ENCODE data around the gene AIFM2. TPM values are rescaled to one million over a fixed set of nuclear protein-coding genes. Genes with fewer than 3 reads are reported as not detected.

AIFM2 gene
- polyA plus RNA-seq, 1 of the 3 experiments (the other 2 are of a cell fraction): 9.5 TPM

DNA sequence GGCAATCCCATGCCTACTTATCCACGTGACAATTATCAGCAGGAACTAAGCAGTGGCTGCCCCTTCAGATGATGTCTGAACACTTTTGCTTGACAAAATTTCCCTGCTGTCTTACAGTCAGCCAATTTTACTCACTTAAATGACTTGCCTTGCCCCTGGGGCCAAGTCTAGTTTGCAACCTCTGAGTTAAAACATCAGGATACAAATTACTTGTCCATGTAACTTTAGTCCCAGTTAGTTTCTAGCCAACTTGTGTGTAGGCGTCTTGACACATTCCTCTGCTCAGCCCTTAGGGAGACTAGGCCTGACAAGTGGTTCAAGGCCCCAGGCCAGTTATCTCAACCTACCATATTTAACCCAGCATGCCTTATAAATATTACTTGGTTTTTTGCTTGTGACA, 25.5 kb upstream of the AIFM2 start:
- CTCF ChIA-PET: interaction anchor here (1.4 kb wide), 2 partner anchors 11 to 42 kb away, joined by 5 to 9 read pairs; partner anchors contain the start of gene TYSND1
- Histone ChIP-seq H3K9me3 (no peaks in the 10 kb centered on the region), H3K4me2 (no peak overlapping the region), H3F3A (replicated peaks; ENCODE audit: insufficient read depth) (peaks cover 18% of the 10 kb centered on the region), H3K4me3 (ENCODE audit: low read depth in 2 of 2, low read length in 1 of 2) (no peak overlapping the region), H4K20me1 (ENCODE audit: insufficient read depth) (peaks cover 45% of the 10 kb centered on the region), H3K36me3 (replicated peaks in 1 of 2; ENCODE audit: control insufficient read depth in 1 of 2, insufficient read depth in 2 of 2, low read length in 1 of 2) (peaks cover 83 to 84% of the 10 kb centered on the region in 2 experiments), H3K27ac (ENCODE audit: low read depth in 2 of 2, low read length in 1 of 2) (no peak overlapping the region; a peak in 1 of 4 replicates), H3K79me2 (ENCODE audit: insufficient read depth) (peaks cover 91% of the 10 kb centered on the region), H3K9ac (no peak overlapping the region), H2AFZ (ENCODE audit: low read depth) (no peak overlapping the region), H3K4me1 (ENCODE audit: control insufficient read depth in 1 of 2, insufficient read depth in 2 of 2, low read depth in 1 of 2, low read length in 1 of 2) (peaks cover 0 to 6% of the 10 kb centered on the region in 2 experiments; a peak in 3 of 4 replicates), H3K9me2 (no peaks in the 10 kb centered on the region), H3K27me3 (ENCODE audit: insufficient read depth) (no peaks in the 10 kb centered on the region)
- POLR2A ChIA-PET: no interaction called here
- 94% methylated on average over 2 of the region's 2 CpGs for WGBS (ENCODE audit: low lambda C conversion rate)
- no peak for DNase-seq
- TF ChIP-seq SIN3A (IDR thresholded peaks at IDR 0.05; ENCODE audit: borderline replicate concordance, low read depth, low read length): no peak
- no peak for TF ChIP-seq RAD21 (IDR thresholded peaks at IDR 0.05; ENCODE audit: low read length)
- no peak for TF ChIP-seq NFIC (IDR thresholded peaks at IDR 0.05; ENCODE audit: borderline replicate concordance)
- TF ChIP-seq SMC3 (IDR thresholded peaks at IDR 0.05; ENCODE audit: low read depth, low read length): no peak
- TF ChIP-seq CTCF (IDR thresholded peaks at IDR 0.05): no peak
- no peak for TF ChIP-seq USF2 (IDR thresholded peaks at IDR 0.05; ENCODE audit: borderline replicate concordance, low read depth, low read length)
- TF ChIP-seq, protein P1, sequence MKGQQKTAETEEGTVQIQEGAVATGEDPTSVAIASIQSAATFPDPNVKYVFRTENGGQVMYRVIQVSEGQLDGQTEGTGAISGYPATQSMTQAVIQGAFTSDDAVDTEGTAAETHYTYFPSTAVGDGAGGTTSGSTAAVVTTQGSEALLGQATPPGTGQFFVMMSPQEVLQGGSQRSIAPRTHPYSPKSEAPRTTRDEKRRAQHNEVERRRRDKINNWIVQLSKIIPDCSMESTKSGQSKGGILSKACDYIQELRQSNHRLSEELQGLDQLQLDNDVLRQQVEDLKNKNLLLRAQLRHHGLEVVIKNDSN (IDR thresholded peaks at IDR 0.05; ENCODE audit: borderline replicate concordance, low read depth): no peak
- TF ChIP-seq FOSL2 (IDR thresholded peaks at IDR 0.05; ENCODE audit: borderline replicate concordance, low read depth): no peak
- no peak for TF ChIP-seq RFX5 (IDR thresholded peaks at IDR 0.05; ENCODE audit: low read length)
- TF ChIP-seq MAX (IDR thresholded peaks at IDR 0.05; ENCODE audit: low read depth): no peak
- TF ChIP-seq POLR2AphosphoS5 (IDR thresholded peaks at IDR 0.05; ENCODE audit: low read depth, low read length): no peak
- no peak for TF ChIP-seq RCOR1 (IDR thresholded peaks at IDR 0.05; ENCODE audit: low read length)

GRCh38 chr10:70155255-70155838, 22.7 kb upstream of the AIFM2 start:
- Histone ChIP-seq H3K4me3 (ENCODE audit: low read depth in 2 of 2, low read length in 1 of 2) (no peak overlapping the region), H4K20me1 (ENCODE audit: insufficient read depth) (peaks cover 19% of the 10 kb centered on the region), H3F3A (replicated peaks; ENCODE audit: insufficient read depth) (peaks cover 23% of the 10 kb centered on the region), H3K9me2 (no peaks in the 10 kb centered on the region), H3K27ac (ENCODE audit: low read depth in 2 of 2, low read length in 1 of 2) (no peak overlapping the region), H3K9me3 (no peaks in the 10 kb centered on the region), H3K4me2 (no peak overlapping the region), H3K4me1 (ENCODE audit: control insufficient read depth in 1 of 2, insufficient read depth in 2 of 2, low read depth in 1 of 2, low read length in 1 of 2) (no peaks in the 10 kb centered on the region; a peak in 1 of 4 replicates), H3K9ac (no peak overlapping the region), H3K36me3 (replicated peaks in 1 of 2; ENCODE audit: control insufficient read depth in 1 of 2, insufficient read depth in 2 of 2, low read length in 1 of 2) (peaks cover 89 to 95% of the 10 kb centered on the region in 2 experiments), H3K27me3 (ENCODE audit: insufficient read depth) (no peaks in the 10 kb centered on the region), H3K79me2 (ENCODE audit: insufficient read depth) (peaks cover 88% of the 10 kb centered on the region), H2AFZ (ENCODE audit: low read depth) (no peak overlapping the region)
- 73% methylated on average over 3 of the region's 3 CpGs for WGBS (ENCODE audit: low lambda C conversion rate)
- no peak for DNase-seq
- ChIA-PET POLR2A (no interaction called here), CTCF (interaction anchor here (0.7 to 1.2 kb wide), 3 partner anchors 9 to 187 kb away, joined by 3 to 6 read pairs (median 4); partner anchors contain the start of gene TYSND1)
- TF ChIP-seq NFIC (IDR thresholded peaks at IDR 0.05; ENCODE audit: borderline replicate concordance) (no peak), FOSL2 (IDR thresholded peaks at IDR 0.05; ENCODE audit: borderline replicate concordance, low read depth) (no peak), SIN3A (IDR thresholded peaks at IDR 0.05; ENCODE audit: borderline replicate concordance, low read depth, low read length) (no peak), EZH2phosphoT487 (IDR thresholded peaks at IDR 0.05; ENCODE audit: borderline replicate concordance, low read depth) (no peak), EP300 (IDR thresholded peaks at IDR 0.05; ENCODE audit: borderline replicate concordance in 1 of 2, low read depth in 1 of 2, low read length in 1 of 2) (no peak), GATA2 (CRISPR knock-in tag; IDR thresholded peaks at IDR 0.05) (no peak), CHD2 (IDR thresholded peaks at IDR 0.05; ENCODE audit: low read length, partially characterized antibody) (no peak), SMC3 (IDR thresholded peaks at IDR 0.05; ENCODE audit: low read depth, low read length) (no peak), TEAD4 (IDR thresholded peaks at IDR 0.05; ENCODE audit: borderline replicate concordance, insufficient read depth) (no peak), RFX5 (IDR thresholded peaks at IDR 0.05; ENCODE audit: low read length) (no peak)
- TF ChIP-seq, protein P2, sequence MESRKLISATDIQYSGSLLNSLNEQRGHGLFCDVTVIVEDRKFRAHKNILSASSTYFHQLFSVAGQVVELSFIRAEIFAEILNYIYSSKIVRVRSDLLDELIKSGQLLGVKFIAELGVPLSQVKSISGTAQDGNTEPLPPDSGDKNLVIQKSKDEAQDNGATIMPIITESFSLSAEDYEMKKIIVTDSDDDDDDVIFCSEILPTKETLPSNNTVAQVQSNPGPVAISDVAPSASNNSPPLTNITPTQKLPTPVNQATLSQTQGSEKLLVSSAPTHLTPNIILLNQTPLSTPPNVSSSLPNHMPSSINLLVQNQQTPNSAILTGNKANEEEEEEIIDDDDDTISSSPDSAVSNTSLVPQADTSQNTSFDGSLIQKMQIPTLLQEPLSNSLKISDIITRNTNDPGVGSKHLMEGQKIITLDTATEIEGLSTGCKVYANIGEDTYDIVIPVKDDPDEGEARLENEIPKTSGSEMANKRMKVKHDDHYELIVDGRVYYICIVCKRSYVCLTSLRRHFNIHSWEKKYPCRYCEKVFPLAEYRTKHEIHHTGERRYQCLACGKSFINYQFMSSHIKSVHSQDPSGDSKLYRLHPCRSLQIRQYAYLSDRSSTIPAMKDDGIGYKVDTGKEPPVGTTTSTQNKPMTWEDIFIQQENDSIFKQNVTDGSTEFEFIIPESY (IDR thresholded peaks at IDR 0.05; ENCODE audit: borderline replicate concordance, low read depth): no peak
- TF ChIP-seq, protein P3, sequence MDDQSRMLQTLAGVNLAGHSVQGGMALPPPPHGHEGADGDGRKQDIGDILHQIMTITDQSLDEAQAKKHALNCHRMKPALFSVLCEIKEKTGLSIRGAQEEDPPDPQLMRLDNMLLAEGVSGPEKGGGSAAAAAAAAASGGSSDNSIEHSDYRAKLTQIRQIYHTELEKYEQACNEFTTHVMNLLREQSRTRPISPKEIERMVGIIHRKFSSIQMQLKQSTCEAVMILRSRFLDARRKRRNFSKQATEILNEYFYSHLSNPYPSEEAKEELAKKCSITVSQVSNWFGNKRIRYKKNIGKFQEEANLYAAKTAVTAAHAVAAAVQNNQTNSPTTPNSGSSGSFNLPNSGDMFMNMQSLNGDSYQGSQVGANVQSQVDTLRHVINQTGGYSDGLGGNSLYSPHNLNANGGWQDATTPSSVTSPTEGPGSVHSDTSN (IDR thresholded peaks at IDR 0.05): no peak
